HEK293T (cell line): ENCODE data around the gene TAOK2.

Experiments used
- CTCF ChIA-PET: fragments of 350-600 bp; formaldehyde crosslinking; extraction: SDS; loops from one replicate; lab custom pipeline; 2021; ENCODE audit warnings: antibody characterized with exemption, inconsistent platforms; lab: Yijun Ruan, JAX
- POLR2A ChIA-PET: fragments of 350-600 bp; formaldehyde crosslinking; extraction: SDS; loops from one replicate; lab custom pipeline; 2020; ENCODE audit warnings: antibody characterized with exemption, inconsistent platforms; lab: Yijun Ruan, JAX
- DNase-seq: peaks from one replicate; pipeline ENCODE4 v3.0.0; 2012; ENCODE audit warnings: mixed read lengths; ENCODE audit errors: extremely low spot score
- ARNT ChIP-seq: fragments of 450-650 bp; IDR thresholded peaks from 2 replicates; pipeline ENCODE4 v1.6.1; 2017; ENCODE audit warnings: mild to moderate bottlenecking
- BHLHE40 ChIP-seq: fragments of 450-650 bp; IDR thresholded peaks from 2 replicates; pipeline ENCODE4 v1.6.1; 2016; ENCODE audit warnings: mild to moderate bottlenecking, moderate library complexity, borderline replicate concordance
- CTBP1 ChIP-seq: fragments of 450-650 bp; IDR thresholded peaks from 2 replicates; pipeline ENCODE4 v1.6.1; 2016; ENCODE audit warnings: borderline replicate concordance
- ELF4 ChIP-seq: fragments of 450-650 bp; IDR thresholded peaks from 2 replicates; pipeline ENCODE4 v1.6.1; 2017; ENCODE audit warnings: antibody characterized with exemption
- FOXA1 ChIP-seq: fragments of 450-650 bp; IDR thresholded peaks from 2 replicates; pipeline ENCODE4 v1.6.1; 2016; ENCODE audit warnings: mild to moderate bottlenecking
- FOXK2 ChIP-seq: fragments of 450-650 bp; IDR thresholded peaks from 2 replicates; pipeline ENCODE4 v1.6.1; 2016; ENCODE audit warnings: mild to moderate bottlenecking
- FOXM1 ChIP-seq: fragments of 450-650 bp; IDR thresholded peaks from 2 replicates; pipeline ENCODE4 v1.6.1; 2017; ENCODE audit warnings: mild to moderate bottlenecking, borderline replicate concordance
- HDGF ChIP-seq: fragments of 450-650 bp; IDR thresholded peaks from 2 replicates; pipeline ENCODE4 v1.6.1; 2017; ENCODE audit warnings: antibody characterized with exemption, borderline replicate concordance
- L3MBTL2 ChIP-seq: fragments of 450-650 bp; conservative IDR thresholded peaks from 2 replicates; pipeline ENCODE4 v1.6.1; 2016; ENCODE audit warnings: mild to moderate bottlenecking
- LEF1 ChIP-seq: fragments of 450-650 bp; IDR thresholded peaks from 2 replicates; pipeline ENCODE4 v1.6.1; 2017; ENCODE audit warnings: mild to moderate bottlenecking, borderline replicate concordance
- NFRKB ChIP-seq: fragments of 450-650 bp; IDR thresholded peaks from 2 replicates; pipeline ENCODE4 v1.6.1; 2016; ENCODE audit warnings: mild to moderate bottlenecking, moderate library complexity
- SP1 ChIP-seq: fragments of 450-650 bp; IDR thresholded peaks from 2 replicates; pipeline ENCODE4 v1.6.1; 2017
- SUZ12 ChIP-seq: fragments of 450-650 bp; IDR thresholded peaks from 2 replicates; pipeline ENCODE4 v1.6.1; 2016; ENCODE audit warnings: mild to moderate bottlenecking
- TARDBP ChIP-seq: fragments of 450-650 bp; IDR thresholded peaks from 2 replicates; pipeline ENCODE4 v1.6.1; 2016
- ZNF384 ChIP-seq: fragments of 450-650 bp; IDR thresholded peaks from 2 replicates; pipeline ENCODE4 v1.6.1; 2016
- TF ChIP-seq, protein P1 (sequence below): fragments of 450-650 bp; IDR thresholded peaks from 2 replicates; pipeline ENCODE4 v1.6.1; 2016

Gene TAOK2

GRCh38 chr16:29984764-29985147 lies 11.1 kb downstream of the TAOK2 start:
- POLR2A ChIA-PET = interaction anchor here (1.2 to 10.5 kb wide), 5 partner anchors 9 to 59 kb away, joined by 3 to 74 read pairs (median 8); partner anchors contain the start of genes HIRIP3, INO80E, KCTD13 and TAOK2
- no peak for TF ChIP-seq CTBP1
- no peak for TF ChIP-seq LEF1
- CTCF ChIA-PET = no interaction called here
- DNase-seq = no peak

- ChIA-PET POLR2A (interaction anchor here (1.0 to 10.5 kb wide), 7 partner anchors 8 to 59 kb away, joined by 3 to 74 read pairs (median 5); partner anchors contain the start of genes HIRIP3, INO80E, KCTD13 and TAOK2), CTCF (interaction anchor here (0.6 kb wide), 1 partner anchor 33 kb away, joined by 3 read pairs; no protein-coding TSS in a partner anchor)
- TF ChIP-seq CTBP1 (no peak), LEF1 (no peak), HDGF (no peak), TARDBP (no peak), SUZ12 (no peak), ARNT (no peak), SP1 (no peak), L3MBTL2 (no peak), NFRKB (no peak), FOXM1 (no peak), BHLHE40 (no peak), FOXK2 (no peak), ELF4 (no peak), FOXA1 (no peak), ZNF384 (no peak)
- TF ChIP-seq, protein P1, sequence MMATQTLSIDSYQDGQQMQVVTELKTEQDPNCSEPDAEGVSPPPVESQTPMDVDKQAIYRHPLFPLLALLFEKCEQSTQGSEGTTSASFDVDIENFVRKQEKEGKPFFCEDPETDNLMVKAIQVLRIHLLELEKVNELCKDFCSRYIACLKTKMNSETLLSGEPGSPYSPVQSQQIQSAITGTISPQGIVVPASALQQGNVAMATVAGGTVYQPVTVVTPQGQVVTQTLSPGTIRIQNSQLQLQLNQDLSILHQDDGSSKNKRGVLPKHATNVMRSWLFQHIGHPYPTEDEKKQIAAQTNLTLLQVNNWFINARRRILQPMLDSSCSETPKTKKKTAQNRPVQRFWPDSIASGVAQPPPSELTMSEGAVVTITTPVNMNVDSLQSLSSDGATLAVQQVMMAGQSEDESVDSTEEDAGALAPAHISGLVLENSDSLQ = no peak
- no peak for DNase-seq
These were observed 11.7 kb downstream of the TAOK2 start for GRCh38 chr16:29985271-29985811.

DNA sequence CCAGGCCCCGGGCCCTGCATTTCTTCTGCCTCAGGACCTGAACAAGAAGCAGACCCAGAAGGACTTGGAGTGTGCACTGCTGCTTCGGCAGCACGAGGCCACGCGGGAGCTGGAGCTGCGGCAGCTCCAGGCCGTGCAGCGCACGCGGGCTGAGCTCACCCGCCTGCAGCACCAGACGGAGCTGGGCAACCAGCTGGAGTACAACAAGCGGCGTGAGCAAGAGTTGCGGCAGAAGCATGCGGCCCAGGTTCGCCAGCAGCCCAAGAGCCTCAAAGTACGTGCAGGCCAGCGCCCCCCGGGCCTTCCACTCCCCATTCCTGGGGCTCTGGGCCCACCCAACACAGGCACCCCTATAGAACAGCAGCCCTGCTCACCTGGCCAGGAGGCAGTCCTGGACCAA lies 12.6 kb downstream of the TAOK2 start:
- no peak for DNase-seq
- TF ChIP-seq NFRKB = no peak
- TF ChIP-seq ARNT = no peak
- no peak for TF ChIP-seq BHLHE40
- no peak for TF ChIP-seq LEF1
- TF ChIP-seq, protein P1 = no peak
- TF ChIP-seq HDGF = no peak
- TF ChIP-seq L3MBTL2 = no peak
- no peak for TF ChIP-seq SP1
- no peak for TF ChIP-seq SUZ12
- no peak for TF ChIP-seq CTBP1
- TF ChIP-seq FOXM1 = no peak
- CTCF ChIA-PET = no interaction called here
- POLR2A ChIA-PET = interaction anchor here (0.9 to 10.5 kb wide), 5 partner anchors 7 to 60 kb away, joined by 3 to 74 read pairs (median 8); partner anchors contain the start of genes HIRIP3, INO80E, KCTD13 and TAOK2

DNA sequence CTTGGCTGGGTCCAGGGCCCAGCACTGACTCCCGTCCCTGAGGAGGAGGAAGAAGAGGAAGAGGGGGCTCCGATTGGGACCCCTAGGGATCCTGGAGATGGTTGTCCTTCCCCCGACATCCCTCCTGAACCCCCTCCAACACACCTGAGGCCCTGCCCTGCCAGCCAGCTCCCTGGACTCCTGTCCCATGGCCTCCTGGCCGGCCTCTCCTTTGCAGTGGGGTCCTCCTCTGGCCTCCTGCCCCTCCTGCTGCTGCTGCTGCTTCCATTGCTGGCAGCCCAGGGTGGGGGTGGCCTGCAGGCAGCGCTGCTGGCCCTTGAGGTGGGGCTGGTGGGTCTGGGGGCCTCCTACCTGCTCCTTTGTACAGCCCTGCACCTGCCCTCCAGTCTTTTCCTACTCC lies 13.3 kb downstream of the TAOK2 start:
- TF ChIP-seq CTBP1 (no peak), NFRKB (no peak), TARDBP (no peak), ELF4 (no peak), ZNF384 (no peak), SP1 (no peak), BHLHE40 (no peak), FOXK2 (no peak)
- TF ChIP-seq, protein P1 = no peak
- POLR2A ChIA-PET = interaction anchor here (0.9 to 10.5 kb wide), 4 partner anchors 6 to 61 kb away, joined by 3 to 74 read pairs (median 40); partner anchors contain the start of genes HIRIP3, INO80E, KCTD13 and TAOK2
- DNase-seq = no peak
- CTCF ChIA-PET = no interaction called here

- POLR2A ChIA-PET = interaction anchor here (2.4 to 10.5 kb wide), 3 partner anchors 6 to 61 kb away, joined by 8 to 74 read pairs (median 72); partner anchors contain the start of genes HIRIP3, INO80E, KCTD13 and TAOK2
- TF ChIP-seq FOXA1 (no peak), ARNT (no peak), SP1 (no peak), LEF1 (no peak), NFRKB (no peak), SUZ12 (no peak), ZNF384 (no peak)
- no peak for DNase-seq
- CTCF ChIA-PET = no interaction called here
These were observed 13.9 kb downstream of the TAOK2 start for GRCh38 chr16:29987371-29988085.

DNA sequence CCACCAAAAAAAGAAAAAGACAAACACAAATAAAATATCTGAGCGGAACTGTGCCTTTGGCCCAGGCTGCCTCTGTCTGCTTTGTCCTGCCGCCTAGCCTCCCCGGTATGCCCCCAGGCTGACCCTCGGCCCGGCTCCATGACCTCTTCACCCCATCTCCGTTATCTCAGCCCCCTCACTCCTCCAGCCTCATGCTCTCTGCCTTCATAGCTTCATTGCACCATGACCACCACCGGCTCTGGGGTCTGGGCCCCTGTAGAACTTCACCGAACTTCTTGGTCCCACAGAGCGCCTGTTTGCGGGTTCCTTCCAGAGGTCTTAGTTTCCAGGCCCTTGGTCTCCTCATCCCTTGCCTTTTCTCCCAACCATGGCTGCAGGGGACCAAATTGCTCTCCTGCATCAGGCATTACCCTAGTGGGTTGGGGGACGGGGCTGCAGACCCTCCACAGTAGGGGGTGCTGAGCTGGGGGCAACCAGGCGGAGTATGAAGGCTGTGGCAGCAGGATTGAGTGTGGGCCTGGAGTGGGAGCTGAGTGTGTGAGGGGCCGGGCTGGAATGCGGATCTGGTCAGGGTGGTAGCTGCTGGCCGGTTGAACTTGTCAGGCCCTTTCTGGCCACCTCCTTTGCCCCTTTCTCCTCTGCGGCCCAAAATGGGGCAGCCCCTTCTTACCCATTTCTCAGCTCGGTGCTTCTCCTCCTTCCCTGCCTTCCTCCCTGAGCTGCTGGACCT lies 14.8 kb downstream of the TAOK2 start:
- TF ChIP-seq SUZ12 (no peak), FOXM1 (no peak), ZNF384 (no peak), ARNT (no peak), BHLHE40 (no peak), CTBP1 (no peak), L3MBTL2 (no peak), TARDBP (no peak), ELF4 (no peak), FOXK2 (no peak), SP1 (no peak), HDGF (no peak), LEF1 (no peak), FOXA1 (no peak), NFRKB (no peak)
- TF ChIP-seq, protein P1 = no peak
- ChIA-PET CTCF (interaction anchor here (0.7 to 1.0 kb wide), 4 partner anchors 14 to 100 kb away, joined by 3 read pairs; no protein-coding TSS in a partner anchor), POLR2A (interaction anchor here (1.2 to 7.6 kb wide), 3 partner anchors 10 to 88 kb away, joined by 3 to 72 read pairs (median 5); partner anchors contain the start of genes ASPHD1 and TAOK2)
- no peak for DNase-seq
